Immature natural killer cell (primary cell): ENCODE data around the gene GAPT. TPM values are rescaled to one million over a fixed set of nuclear protein-coding genes. Genes with fewer than 3 reads are reported as not detected.

Experiments
- DNase-seq, 3 donors: peaks; one replicate each; pipeline ENCODE4 v3.0.0; 2022; ENCODE audit warnings: mixed read lengths in 1 of 3
- H3K27ac Mint-ChIP-seq, 6 donors: one replicate each; pipeline ENCODE4 v1.8.0; 2020; ENCODE audit warnings: mixed read lengths in 6 of 6, mild to moderate bottlenecking in 5 of 6, inconsistent platforms in 4 of 6, moderate library complexity in 3 of 6
- H3K27me3 Mint-ChIP-seq, 3 donors: one replicate each; pipeline ENCODE4 v1.8.0; 2020 to 2021; ENCODE audit warnings: low read depth in 3 of 3, mild to moderate bottlenecking in 3 of 3, mixed read lengths in 3 of 3, moderate library complexity in 3 of 3, inconsistent platforms in 1 of 3
- H3K36me3 Mint-ChIP-seq, 3 donors: one replicate each; pipeline ENCODE4 v1.8.0; 2020; ENCODE audit warnings: mixed read lengths in 3 of 3, inconsistent platforms in 2 of 3, mild to moderate bottlenecking in 2 of 3
- H3K4me1 Mint-ChIP-seq, 2 donors: one replicate each; pipeline ENCODE4 v1.8.0; 2020; ENCODE audit warnings: inconsistent platforms in 2 of 2, mild to moderate bottlenecking in 2 of 2, mixed read lengths in 2 of 2, moderate library complexity in 1 of 2
- H3K4me3 Mint-ChIP-seq, 5 donors: one replicate each; pipeline ENCODE4 v1.8.0; 2020; ENCODE audit warnings: mild to moderate bottlenecking in 5 of 5, mixed read lengths in 5 of 5, inconsistent platforms in 3 of 5, moderate library complexity in 3 of 5
- H3K9me3 Mint-ChIP-seq, 6 donors: one replicate each; pipeline ENCODE4 v1.8.0; 2020; ENCODE audit warnings: mild to moderate bottlenecking in 6 of 6, mixed read lengths in 6 of 6, inconsistent platforms in 4 of 6, moderate library complexity in 3 of 6
- polyA plus RNA-seq, 3 donors: library from polyadenylated mRNA; unstranded; fragments of 300-500 nt; fragmentation: Illumina TruSeq; gene quantifications; one replicate each; pipeline ENCODE4 v1.2.3, GENCODE V29; 2021

Gene GAPT
- polyA plus RNA-seq, 3 donors from 2014 or later = 1.0 to 5.7 (median 2.9) TPM

GRCh38 chr5:58456486-58456885 is 34.7 kb upstream of the GAPT start:
- no peak overlapping the region for H3K27ac Mint-ChIP-seq
- DNase-seq = no peak
- peaks cover 12 to 17% (median 13%) of the 10 kb centered on the region in 3 donors for H3K27me3 Mint-ChIP-seq
- H3K9me3 Mint-ChIP-seq = no peaks in the 10 kb centered on the region
- peaks cover 0 to 11% (median 8%) of the 10 kb centered on the region in 3 donors for H3K36me3 Mint-ChIP-seq
- H3K4me3 Mint-ChIP-seq = no peak overlapping the region
- peaks cover 16 to 22% of the 10 kb centered on the region in 2 donors for H3K4me1 Mint-ChIP-seq

- Mint-ChIP-seq H3K36me3 (peaks cover 0 to 11% (median 8%) of the 10 kb centered on the region in 3 donors), H3K27ac (no peak overlapping the region), H3K4me1 (peaks cover 16 to 22% of the 10 kb centered on the region in 2 donors), H3K27me3 (peaks cover 12 to 17% (median 13%) of the 10 kb centered on the region in 3 donors), H3K4me3 (no peak overlapping the region), H3K9me3 (no peaks in the 10 kb centered on the region)
- no peak for DNase-seq
Observed at GRCh38 chr5:58457050-58457449, 34.2 kb upstream of the GAPT start.

DNA sequence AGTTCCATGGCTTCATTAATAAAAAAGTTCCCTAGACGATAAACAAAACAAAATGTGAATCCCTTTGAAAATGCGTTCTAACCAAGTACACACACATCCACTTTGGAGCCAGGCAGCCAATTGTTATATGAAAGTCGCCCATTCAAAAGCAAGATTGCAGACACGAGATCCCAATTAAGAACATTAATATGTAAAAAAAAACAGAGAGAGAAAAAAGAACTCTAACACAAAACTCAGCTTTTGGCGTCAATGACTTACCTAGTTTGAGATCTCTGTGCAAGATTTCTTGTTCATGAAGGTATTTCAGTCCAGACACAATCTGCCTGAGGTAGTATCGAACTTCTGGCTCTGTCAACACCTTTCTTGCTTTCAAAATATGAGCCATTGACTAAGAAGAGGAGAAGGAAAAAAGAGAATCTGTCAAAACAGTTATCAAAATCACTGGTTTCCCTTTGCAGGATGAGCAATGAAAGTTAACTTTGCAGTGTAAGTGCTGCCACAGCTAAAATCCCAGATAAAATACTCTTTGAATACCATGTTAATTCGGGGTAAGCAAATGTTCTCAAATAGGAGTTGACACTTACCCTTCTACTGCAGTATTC is 33.0 kb upstream of the GAPT start:
- H3K27me3 Mint-ChIP-seq = peaks cover 11 to 13% (median 13%) of the 10 kb centered on the region in 3 donors
- peaks cover 0 to 11% (median 8%) of the 10 kb centered on the region in 3 donors for H3K36me3 Mint-ChIP-seq
- H3K27ac Mint-ChIP-seq = no peak overlapping the region
- DNase-seq = peak in 1 of 3 donors; percentile 2
- H3K4me3 Mint-ChIP-seq = peak overlapping the region in 4 of 5 donors; percentile 34 to 91 (median 72)
- peaks cover 16 to 22% of the 10 kb centered on the region in 2 donors for H3K4me1 Mint-ChIP-seq
- no peaks in the 10 kb centered on the region for H3K9me3 Mint-ChIP-seq

DNA sequence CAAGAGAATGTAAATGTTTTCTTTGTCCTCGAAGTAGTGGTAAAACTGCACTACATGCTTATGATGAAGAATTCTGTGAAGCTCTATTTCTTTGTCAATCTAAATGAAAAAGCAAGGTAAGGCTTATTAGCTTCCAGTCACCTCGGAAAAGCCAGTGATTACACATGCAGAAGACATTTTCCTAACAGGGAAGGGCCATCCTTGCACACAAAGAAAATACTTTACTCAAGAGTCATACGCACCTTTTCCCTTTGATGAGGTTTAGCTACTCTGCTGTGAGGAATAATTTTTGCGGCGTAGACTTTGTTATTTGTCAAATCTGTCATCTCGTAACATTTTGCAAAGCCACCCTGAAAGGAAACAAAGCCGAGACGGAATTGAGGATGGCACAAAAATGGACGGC is 32.5 kb upstream of the GAPT start:
- peak overlapping the region in 3 of 6 donors; percentile 17 to 79 (median 65) for H3K27ac Mint-ChIP-seq

DNA sequence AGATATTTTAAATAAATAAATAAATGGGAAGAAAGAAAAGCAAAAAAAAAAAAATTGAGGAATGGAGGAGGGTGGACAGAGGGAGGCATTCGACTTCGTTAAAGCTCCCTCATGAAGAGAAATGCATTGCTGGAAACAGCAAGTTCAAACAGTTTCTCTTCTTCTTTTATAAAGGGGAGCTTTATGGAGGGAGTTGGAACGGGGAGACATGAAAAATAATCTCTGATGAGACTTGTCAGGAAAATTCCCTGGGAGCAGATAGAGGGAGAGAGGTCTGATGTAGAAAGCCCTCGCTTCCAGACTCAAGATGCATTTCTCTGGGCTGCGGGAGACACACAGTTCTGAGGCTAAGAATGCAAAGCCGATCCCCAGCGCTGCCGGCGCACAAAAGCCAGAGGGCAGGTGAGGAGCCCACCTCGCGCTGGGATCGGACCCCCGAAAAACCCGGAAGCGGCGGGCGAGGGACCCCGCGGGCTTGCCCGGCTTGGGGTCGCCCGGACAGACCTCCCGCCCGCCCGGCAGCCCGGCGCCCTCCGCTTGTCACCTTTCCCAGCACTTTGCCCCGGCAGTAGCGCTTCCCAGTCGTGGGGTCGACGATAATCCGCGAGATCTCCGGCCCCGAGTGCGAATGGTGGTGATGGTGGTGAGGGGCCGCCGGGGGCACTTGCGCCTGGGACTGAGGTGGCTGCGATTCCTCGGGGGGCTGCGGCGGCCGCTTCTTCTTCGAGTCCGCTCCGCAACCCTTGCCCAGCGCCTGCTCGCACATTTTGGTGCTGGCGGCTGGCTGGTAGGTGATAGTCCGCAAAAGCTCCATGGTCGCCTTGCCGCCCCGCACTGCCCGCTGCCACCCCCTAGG is 31.9 kb upstream of the GAPT start:
- peak overlapping the region; percentile 88 to 91 (median 90) for H3K4me3 Mint-ChIP-seq
- peaks cover 12 to 16% (median 15%) of the 10 kb centered on the region in 3 donors for H3K27me3 Mint-ChIP-seq
- H3K36me3 Mint-ChIP-seq = peaks cover 0 to 8% (median 8%) of the 10 kb centered on the region in 3 donors
- peak overlapping the region; percentile 65 to 91 (median 78) for H3K27ac Mint-ChIP-seq
- peaks cover 16 to 22% of the 10 kb centered on the region in 2 donors for H3K4me1 Mint-ChIP-seq
- no peak for DNase-seq
- no peaks in the 10 kb centered on the region for H3K9me3 Mint-ChIP-seq

More for the DNA sequence above, 32.5 kb upstream of the GAPT start:
- no peak for DNase-seq
- Mint-ChIP-seq H3K27me3 (peaks cover 12 to 13% (median 13%) of the 10 kb centered on the region in 3 donors), H3K9me3 (no peaks in the 10 kb centered on the region), H3K4me1 (peaks cover 16 to 22% of the 10 kb centered on the region in 2 donors), H3K36me3 (peaks cover 0 to 11% (median 8%) of the 10 kb centered on the region in 3 donors), H3K4me3 (peak overlapping the region; percentile 88 to 91 (median 90))

- no peaks in the 10 kb centered on the region for H3K9me3 Mint-ChIP-seq
- H3K27me3 Mint-ChIP-seq = peaks cover 12 to 16% (median 16%) of the 10 kb centered on the region in 3 donors
- H3K36me3 Mint-ChIP-seq = peaks cover 0 to 4% (median 2%) of the 10 kb centered on the region in 3 donors
- peak; percentile 92 to 94 (median 93) for DNase-seq
- peaks cover 16 to 22% of the 10 kb centered on the region in 2 donors for H3K4me1 Mint-ChIP-seq
- peak within 1 kb of the TSS; percentile 65 to 94 (median 86) for H3K27ac Mint-ChIP-seq
- peak within 1 kb of the TSS; percentile 88 to 91 (median 90) for H3K4me3 Mint-ChIP-seq
Observed at GRCh38 chr5:58460002-58460731, 31.1 kb upstream of the GAPT start, which contains the start of gene PLK2. Gene PLK2 (minus strand): TSS chr5:58460086. CDS start chr5:58459959, 127 bp downstream.

GRCh38 chr5:58460732-58461286 is 30.4 kb upstream of the GAPT start:
- peak; percentile 84 to 87 (median 86) for DNase-seq
- peak overlapping the region; percentile 87 to 91 (median 88) for H3K4me3 Mint-ChIP-seq
- H3K27ac Mint-ChIP-seq = peak overlapping the region; percentile 54 to 94 (median 86)
- peaks cover 16 to 22% of the 10 kb centered on the region in 2 donors for H3K4me1 Mint-ChIP-seq
- H3K27me3 Mint-ChIP-seq = peaks cover 12 to 16% (median 16%) of the 10 kb centered on the region in 3 donors
- no peaks in the 10 kb centered on the region for H3K9me3 Mint-ChIP-seq
- peaks cover 0 to 3% (median 0%) of the 10 kb centered on the region in 3 donors for H3K36me3 Mint-ChIP-seq

- Mint-ChIP-seq H3K4me1 (peaks cover 16 to 22% of the 10 kb centered on the region in 2 donors), H3K36me3 (no peaks in the 10 kb centered on the region), H3K9me3 (no peaks in the 10 kb centered on the region), H3K27ac (peak overlapping the region in 3 of 6 donors; percentile 2 to 45 (median 18)), H3K4me3 (no peak overlapping the region), H3K27me3 (peaks cover 12 to 16% (median 14%) of the 10 kb centered on the region in 3 donors)
- DNase-seq = no peak
Observed at GRCh38 chr5:58462154-58462553, 29.1 kb upstream of the GAPT start.

DNA sequence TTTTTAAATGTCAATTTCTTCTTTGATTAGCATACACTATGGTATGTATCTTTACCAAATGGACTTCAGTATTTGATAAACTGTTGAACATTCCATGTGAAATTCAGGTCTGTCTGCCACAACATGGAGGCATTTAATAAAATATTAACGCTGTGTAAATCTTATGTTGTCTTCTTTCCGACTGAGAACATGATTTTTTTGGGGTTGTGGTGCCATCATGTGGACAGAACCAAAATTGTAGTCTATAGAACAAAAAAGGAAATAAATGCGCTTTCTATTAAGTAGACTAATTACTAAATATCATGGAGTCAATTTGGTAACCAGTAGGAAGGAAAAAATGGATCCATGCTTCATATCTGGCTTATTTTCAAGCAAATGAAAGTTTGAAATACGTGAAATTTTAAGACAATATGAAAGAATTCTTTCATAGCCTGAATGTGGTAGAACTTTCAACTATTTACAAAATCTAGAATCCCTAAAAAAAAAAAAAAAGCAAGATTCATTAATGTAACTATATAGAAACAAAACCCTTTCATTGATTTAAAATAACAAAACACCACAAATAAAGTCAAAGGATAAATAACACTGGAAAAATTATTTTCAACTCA is 28.5 kb upstream of the GAPT start:
- Mint-ChIP-seq H3K9me3 (no peaks in the 10 kb centered on the region), H3K4me1 (peaks cover 16 to 22% of the 10 kb centered on the region in 2 donors), H3K27me3 (peaks cover 12 to 16% (median 14%) of the 10 kb centered on the region in 3 donors), H3K36me3 (no peaks in the 10 kb centered on the region), H3K4me3 (no peak overlapping the region), H3K27ac (peak overlapping the region in 2 of 6 donors; percentile 2 to 18)
- DNase-seq = peak; percentile 47 to 52 (median 51)

DNA sequence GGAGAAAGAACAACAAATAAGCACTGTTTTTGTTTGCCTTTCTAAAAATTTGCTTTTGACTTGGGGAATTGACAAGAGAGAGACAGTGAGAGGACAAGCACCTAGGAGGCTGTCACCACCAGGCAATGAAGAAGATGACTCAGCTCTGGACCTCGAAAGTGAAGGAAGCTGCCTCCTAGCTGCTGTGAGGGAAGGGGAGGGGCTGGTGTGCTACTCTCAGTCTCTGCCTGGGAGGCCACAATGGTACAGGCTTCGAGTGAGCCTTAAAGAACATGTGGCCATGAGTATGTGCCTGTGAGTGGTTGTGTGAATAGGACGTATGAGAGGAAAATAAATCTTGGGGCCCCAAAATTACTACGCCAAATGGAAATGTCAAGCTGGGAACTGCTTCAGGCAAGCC is 24.3 kb upstream of the GAPT start:
- Mint-ChIP-seq H3K4me1 (no peaks in the 10 kb centered on the region), H3K36me3 (no peaks in the 10 kb centered on the region), H3K27me3 (peaks cover 3 to 6% (median 3%) of the 10 kb centered on the region in 3 donors), H3K9me3 (no peaks in the 10 kb centered on the region), H3K27ac (no peak overlapping the region), H3K4me3 (no peak overlapping the region)
- no peak for DNase-seq

- Mint-ChIP-seq H3K36me3 (no peaks in the 10 kb centered on the region), H3K27me3 (peaks cover 0 to 4% (median 3%) of the 10 kb centered on the region in 3 donors), H3K27ac (no peak overlapping the region), H3K4me1 (no peaks in the 10 kb centered on the region), H3K4me3 (no peak overlapping the region), H3K9me3 (no peaks in the 10 kb centered on the region)
- DNase-seq = no peak
Observed at GRCh38 chr5:58469896-58470295, 21.3 kb upstream of the GAPT start.

DNA sequence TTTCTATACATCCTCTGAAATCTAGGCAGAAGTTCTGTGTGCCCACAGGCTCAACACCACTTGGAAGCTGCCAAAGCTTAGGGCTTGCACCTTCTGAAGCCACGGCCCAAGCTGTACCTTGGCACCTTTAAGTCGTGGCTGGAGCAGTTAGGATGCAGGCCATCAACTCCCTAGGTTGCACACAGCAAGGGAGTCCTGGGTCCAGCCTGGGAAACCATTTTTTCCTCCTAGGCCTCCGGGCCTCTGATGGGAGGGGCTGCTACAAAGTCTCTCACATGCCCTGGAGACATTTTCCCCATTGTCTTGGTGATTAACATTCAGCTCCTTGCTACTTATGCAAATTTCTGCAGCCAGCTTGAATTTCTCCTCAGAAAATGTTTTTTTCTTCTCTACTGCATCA is 15.8 kb upstream of the GAPT start:
- H3K4me3 Mint-ChIP-seq = no peak overlapping the region
- no peak for DNase-seq
- no peaks in the 10 kb centered on the region for H3K4me1 Mint-ChIP-seq
- no peak overlapping the region for H3K27ac Mint-ChIP-seq
- no peaks in the 10 kb centered on the region for H3K36me3 Mint-ChIP-seq
- H3K9me3 Mint-ChIP-seq = peaks cover 0 to 1% (median 0%) of the 10 kb centered on the region in 6 donors
- H3K27me3 Mint-ChIP-seq = peaks cover 0 to 3% (median 2%) of the 10 kb centered on the region in 3 donors
